Central memory CD4-positive, alpha-beta T cell (primary cell): ENCODE data around the gene AJM1.
"Not testable (repeated sequence)": the region's sequence is repeated elsewhere in the genome, so short reads cannot be mapped to it uniquely, and the experiment has no call there.

Source experiments
- DNase-seq: peaks from one replicate; pipeline ENCODE4 v3.0.0; 2022

AJM1 gene

DNA sequence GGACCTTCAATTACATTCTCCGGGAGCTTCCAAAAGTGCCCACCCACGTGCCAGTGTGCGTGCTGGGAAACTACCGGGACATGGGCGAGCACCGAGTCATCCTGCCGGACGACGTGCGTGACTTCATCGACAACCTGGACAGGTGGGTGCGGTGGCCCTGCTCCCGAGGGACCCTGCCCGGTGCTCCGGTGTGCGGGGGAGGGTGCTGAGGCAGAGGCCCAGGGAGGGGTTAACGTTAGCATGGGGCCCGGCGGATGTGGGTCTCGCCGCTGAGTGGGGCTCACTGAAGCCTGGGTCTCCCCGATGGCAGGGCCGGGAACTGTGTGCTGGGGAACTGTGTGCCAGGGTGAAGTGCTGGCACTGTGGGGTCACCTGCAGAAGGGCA, 10.6 kb upstream of the AJM1 start:
- DNase-seq, result no peak

DNA sequence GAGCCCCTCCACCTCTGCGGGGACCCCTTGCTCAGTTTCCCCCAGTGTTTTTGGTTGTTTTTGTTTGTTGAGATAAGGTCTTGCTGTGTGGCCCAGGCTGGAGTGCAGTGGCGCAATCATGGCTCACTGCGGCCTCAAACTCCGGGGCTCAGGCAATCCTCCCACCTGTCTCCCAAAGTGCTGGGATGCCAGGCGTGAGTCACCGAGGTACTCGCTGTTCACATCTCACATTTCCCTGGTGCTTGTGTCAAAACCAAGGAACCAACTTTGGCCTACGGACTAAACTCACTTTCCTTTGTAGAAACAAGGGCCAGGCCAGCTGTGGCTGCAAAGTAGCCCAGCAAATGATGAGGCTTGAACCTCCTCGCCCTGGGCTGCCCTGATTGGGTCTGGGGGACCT, 9.7 kb upstream of the AJM1 start:
- no peak for DNase-seq

DNA sequence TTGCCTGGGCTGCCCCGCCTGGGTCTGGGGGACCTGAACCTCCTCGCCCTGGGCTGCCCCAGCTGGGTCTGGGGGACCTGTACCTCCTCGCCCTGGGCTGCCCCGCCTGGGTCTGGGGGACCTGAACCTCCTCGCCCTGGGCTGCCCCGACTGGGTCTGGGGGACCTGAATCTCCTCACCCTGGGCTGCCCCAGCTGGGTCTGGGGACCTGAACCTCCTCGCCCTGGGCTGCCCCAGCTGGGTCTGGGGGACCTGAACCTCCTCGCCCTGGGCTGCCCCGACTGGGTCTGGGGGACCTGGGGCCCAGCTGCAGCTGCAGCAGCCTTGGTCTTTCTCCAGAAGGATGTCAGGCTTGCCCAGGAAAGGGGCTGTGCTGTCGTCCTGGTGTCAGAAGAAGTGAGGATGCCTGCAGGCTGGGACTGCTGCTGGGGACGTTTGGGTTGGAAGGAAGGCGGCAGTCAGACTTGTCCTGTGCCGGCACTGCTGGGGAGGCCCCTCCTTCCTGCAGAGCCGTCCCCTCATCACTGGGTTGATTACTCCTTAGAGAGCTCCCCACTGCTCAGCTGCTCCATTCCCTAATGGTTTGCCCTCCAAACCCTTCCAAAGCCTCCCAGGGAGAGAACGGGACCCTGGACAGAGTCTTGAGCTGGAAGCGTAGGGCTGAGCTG, 8.8 kb upstream of the AJM1 start:
- DNase-seq, result not testable (repeated sequence)

DNA sequence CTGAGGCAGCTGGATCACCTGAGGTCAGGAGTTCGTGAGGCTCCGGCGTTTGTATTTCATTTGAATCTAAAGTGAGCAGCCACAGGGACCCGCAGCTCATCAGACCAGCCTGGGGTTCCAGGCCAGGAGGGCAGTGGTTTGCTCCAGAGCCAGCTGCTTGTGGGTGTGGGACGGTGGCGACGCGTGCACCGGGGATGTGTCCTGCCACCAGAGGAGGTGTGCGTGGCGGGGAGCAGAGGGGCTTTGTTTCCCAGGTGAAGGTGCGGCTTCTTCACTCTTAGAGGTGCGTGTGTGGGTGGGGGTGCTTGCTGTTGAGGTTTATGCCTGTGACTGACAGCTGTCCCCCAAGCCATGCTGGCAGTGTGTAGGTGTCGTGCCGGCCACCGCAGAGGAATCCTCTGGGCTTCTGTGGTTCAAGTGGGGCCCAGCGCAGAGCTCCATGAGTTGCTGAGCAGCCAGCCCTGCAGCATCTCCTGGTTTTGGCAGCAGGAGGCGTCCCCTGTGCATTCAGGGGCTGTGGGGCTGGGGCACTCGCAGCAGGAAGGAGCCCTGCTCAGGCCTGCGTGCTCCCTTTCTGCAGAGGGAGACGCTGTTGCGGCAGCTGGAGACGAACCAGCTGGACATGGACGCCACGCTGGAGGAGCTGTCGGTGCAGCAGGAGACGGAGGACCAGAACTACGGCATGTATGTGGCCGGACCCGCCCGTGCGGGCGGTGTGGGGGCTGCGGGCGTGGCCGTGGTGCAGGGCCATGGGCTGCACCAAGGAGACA, 6.9 kb upstream of the AJM1 start:
- DNase-seq, result no peak

DNA sequence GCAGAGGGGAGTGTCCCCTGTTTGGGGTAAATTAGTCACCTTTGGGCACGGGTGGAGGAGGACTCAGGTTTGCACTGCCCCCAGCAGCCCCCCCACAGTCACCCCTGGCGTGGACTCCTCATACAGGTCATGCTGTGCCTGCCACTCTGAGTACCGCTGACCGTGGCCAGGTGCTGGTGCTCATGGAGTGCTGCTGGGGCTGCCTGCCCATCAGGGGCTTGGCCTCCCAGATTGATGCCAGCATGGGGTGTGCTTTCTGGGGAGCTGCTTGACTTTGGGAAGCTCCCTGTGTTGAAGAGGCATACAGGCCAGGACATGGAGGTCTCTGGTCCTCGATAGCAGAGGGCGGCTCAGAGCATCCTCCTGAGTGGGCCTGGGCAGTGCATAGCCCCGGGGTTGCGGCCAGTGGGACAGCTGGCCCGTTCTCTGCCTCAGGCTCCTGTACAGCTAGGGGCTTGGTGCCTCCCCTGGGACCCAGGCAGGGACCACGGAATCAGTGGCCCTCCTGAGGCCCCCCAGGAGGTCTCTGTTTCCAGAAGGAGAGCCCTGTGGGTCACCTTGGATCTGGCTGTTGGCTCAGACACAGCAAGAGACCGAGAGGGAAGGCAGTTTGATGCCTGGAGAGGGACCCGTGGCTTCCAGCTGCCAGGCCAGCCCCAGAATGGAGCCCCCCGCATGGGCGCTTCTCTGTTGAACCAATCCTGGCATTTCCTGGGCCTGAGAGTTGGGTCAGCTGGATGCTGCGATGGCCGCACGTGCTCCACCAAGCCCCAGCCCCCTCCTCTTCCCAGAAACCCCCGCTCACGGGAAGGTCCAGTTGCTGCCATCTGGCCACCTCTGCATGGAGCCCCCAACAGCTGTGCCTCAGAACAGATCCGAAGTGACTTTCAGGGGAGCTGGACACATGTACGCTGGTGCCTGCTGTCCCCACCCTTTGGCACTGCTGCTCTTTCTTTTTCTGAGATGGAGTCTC, 6.1 kb upstream of the AJM1 start:
- no peak for DNase-seq

DNA sequence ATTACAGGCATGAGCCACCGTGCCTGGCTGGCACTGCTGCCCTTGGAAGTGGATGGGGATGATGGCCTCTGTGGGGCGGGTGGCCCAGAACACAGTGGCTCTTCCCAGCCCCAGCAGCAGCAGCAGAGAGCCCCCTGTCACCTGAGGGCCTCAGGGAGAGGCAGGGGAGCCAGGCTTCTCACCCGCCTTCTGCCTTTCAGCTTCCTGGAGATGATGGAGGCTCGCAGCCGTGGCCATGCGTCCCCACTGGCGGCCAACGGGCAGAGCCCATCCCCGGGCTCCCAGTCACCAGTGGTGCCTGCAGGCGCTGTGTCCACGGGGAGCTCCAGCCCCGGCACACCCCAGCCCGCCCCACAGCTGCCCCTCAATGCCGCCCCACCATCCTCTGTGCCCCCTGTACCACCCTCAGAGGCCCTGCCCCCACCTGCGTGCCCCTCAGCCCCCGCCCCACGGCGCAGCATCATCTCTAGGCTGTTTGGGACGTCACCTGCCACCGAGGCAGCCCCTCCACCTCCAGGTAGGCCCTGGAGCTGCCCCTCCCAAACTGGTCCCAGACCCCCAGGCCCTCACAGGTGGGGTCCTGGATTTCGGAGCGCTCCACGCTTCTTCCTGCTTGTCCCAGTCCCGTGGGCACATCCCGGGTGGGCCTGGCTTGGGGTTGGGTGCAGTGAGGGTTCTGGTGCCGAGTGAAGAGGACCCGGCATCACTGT, 5.0 kb upstream of the AJM1 start:
- no peak for DNase-seq

DNA sequence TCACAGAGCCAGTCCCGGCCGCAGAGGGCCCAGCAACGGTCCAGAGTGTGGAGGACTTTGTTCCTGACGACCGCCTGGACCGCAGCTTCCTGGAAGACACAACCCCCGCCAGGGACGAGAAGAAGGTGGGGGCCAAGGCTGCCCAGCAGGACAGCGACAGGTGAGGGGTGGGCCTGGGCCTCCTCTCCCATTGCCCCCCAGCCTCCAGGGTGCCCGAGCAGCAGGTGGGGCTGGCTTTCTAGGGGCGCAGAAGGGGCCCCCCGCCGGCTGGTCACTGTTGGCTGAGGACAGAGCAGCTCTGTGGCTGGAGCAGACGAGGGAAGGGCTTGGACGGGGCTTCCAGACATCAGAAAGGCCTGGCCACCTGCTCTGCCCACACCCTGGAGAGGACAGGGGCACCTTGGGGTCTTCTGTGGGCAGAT, 4.4 kb upstream of the AJM1 start:
- DNase-seq, result not testable (repeated sequence)

DNA sequence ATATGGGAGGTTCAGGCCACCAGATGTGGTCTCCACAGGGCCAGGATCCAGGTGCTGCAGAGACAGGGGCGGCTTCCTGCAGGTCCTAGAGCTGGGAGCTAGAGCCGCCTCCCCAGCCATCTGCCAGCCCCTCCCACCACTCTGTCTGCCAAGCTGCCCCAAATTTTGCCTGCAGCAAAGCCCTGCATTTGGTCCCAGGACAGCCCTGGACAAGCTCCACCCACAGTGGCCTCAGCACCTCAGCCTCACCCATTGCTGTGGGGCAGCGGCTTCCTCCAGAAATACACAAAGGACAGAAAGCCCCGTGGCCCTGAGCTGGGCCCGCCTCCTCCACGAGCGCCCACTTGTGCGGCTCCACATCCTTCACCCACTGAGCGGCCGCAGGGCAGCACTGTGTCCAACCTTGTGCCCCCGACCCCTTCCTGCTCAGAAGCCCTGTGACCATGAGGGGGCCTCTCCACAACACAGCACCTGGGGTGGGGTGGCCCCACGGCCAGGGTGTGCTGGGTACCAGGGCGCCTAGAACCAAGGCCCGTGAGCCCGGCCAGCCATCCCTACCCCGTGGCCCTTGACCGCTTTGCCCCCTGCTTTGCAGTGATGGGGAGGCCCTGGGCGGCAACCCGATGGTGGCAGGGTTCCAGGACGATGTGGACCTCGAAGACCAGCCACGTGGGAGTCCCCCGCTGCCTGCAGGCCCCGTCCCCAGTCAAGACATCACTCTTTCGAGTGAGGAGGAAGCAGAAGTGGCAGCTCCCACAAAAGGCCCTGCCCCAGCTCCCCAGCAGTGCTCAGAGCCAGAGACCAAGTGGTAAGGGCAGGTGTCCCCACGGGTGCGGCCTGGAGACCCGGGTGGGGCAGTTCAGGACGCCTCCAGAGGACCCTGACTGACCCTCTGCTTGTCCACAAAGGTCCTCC, 3.7 kb upstream of the AJM1 start:
- no peak for DNase-seq

DNA sequence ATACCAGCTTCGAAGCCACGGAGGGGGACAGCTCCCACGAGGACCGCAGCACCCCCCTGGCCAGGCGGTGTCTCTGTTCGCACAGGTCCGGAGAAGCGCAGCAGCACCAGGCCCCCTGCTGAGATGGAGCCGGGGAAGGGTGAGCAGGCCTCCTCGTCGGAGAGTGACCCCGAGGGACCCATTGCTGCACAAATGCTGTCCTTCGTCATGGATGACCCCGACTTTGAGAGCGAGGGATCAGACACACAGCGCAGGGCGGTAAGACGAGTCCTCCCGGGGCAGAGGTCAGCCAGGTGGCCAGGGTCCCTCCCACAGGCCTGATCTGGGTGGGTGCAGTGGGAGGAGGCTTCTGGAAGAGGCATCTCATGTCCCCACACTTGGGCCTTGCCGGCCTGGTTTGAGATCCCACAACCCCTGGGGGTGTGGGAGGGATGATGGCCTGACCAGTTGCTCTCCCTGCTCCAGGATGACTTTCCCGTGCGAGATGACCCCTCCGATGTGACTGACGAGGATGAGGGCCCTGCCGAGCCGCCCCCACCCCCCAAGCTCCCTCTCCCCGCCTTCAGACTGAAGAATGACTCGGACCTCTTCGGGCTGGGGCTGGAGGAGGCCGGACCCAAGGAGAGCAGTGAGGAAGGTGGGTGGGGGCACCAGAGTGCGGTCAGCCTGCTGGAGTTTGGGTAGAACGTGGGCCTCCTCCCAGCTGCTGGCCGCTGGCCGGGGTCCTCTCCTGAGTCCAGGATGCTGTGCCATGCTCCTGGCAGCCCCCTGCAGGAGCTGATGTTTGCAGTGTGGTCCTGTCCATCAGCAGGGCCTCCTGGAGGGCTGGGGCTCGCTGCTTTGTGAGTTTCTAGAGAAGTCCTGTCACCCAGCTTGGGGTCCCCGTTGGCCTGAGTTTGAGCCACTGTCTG, 2.8 kb upstream of the AJM1 start:
- DNase-seq, result no peak

DNA sequence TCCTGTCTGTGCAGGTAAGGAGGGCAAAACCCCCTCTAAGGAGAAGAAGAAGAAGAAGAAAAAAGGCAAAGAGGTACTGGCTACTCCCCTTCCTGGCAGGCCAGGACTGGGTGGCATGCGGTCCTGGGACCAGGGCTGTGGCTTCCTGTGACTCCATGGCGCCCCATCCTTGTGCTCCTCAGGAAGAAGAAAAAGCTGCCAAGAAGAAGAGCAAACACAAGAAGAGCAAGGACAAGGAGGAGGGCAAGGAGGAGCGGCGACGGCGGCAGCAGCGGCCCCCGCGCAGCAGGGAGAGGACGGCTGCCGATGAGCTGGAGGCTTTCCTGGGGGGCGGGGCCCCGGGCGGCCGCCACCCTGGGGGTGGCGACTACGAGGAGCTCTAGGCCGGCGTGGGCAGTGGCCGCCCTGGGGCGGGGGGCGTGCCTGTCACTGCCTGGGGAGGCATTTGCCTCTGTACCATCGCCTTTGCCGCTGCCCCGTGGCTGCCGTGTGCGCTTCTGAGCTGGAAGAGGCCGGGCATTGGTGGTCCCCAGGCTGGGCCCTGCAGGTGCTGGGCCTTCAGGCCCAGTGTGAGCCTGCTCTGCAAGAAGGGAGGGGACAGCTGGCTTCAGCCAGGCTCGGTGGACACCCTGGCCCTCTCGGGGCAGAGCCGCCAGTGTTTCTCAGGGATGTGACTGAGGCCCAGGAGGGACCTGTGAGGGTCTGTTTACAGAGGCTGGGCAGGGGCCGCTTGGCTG, 2.0 kb upstream of the AJM1 start:
- DNase-seq, result no peak

DNA sequence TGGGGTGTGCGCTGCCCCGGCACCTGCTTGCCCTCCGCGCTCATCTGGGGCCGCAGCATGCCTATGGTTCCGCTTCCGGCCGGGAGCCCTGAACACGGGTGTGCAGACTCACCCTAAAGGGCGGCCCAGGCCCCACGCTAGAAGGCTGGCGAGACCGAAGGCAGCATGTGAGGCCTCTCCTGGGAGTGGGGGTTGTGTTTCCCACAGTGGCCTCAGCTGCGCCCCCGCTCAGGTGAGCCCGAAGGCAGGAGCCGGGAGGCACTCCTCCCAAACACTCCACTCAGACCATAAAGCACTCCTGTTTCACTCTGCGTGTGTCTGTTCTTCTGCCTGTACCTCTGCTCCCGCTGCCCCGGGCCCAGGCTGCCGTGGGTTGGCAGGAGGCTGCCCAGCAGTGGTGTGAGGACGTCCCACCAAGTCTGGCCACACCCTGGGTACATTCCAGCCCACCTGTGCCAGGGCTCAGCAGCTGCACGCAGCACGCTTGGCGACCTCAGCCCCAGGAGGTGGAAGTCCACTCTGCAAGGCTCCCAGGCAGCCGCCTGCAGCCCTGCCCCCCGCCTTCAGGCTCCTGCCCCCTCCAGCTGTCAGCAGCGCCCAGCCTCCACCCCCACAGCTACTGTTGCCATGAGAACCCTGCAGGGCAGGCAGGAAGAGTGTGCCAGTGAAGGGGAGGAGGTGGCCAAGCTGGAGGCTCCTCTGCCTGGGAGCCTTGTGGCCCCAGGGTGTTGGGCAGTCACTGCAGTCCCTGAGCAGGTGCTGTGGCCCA, 1.2 kb upstream of the AJM1 start:
- no peak for DNase-seq

DNA sequence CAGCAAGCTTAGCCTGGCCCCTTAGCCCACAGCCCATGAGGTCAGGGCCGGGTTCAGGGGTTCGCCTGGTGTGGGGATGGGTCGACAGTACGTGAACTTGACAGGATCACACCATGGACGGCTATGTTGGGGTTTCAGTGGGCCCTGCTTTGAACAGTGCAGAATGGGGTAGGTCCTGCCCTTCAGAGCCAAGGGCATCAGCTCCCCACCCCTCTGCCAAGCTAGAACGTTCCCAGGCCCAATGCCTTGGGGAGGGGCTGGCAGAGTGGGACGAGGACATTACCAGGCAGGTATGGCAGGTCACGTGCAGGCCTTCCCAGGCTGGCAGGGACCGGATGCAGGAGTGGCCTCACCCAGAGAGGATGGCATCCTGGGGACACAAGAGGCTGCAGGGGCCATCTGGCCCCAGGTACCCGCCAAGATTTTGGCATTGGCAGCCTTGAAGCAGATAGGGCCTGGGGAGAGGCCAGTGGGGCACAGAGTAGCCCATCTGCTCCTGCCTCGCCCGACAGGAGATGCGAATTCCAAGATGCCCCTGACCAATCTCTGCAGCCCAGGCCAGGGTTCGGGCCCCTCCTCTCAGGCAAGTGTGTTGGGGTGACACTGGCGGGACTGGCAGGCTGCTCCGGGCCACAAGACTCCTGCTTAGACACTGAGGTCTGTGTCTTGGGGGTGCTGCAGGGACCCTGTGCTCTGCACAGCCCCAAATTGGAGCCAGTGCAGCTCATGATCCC, 465 bp upstream of the AJM1 start:
- not testable (repeated sequence) for DNase-seq

DNA sequence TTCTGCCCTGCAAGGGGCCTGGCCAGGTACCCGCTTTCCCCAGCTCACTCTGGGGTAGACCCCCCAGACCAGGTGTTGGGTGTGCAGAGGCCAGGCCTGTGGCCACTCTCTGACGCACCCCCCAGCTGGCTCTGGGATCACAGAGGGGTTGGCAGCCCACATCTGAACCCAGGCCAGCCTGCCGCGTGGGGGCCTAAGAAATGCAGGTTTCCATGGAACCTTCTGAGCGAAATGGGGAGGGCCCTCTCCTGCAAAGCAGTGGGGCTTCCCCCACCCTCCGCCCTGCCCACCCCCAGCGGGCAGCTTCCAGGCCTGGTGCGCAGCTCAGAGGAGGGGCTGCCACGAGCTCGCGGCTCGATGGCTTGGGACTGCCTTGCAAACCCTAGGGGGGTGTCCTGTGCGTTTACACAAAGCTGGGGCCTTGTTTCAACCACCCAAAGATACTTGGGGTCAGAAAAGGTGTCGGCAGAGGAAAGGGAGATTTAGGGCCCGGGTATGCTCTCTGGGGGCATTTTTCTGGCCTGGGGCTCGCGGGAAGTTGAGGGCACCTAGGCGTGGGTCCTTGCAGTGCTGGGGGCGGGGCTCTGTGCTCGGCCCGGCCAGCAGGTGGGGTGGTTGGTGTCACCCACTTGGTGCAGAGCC, 1.0 kb downstream of the AJM1 start:
- DNase-seq, result not testable (repeated sequence)

DNA sequence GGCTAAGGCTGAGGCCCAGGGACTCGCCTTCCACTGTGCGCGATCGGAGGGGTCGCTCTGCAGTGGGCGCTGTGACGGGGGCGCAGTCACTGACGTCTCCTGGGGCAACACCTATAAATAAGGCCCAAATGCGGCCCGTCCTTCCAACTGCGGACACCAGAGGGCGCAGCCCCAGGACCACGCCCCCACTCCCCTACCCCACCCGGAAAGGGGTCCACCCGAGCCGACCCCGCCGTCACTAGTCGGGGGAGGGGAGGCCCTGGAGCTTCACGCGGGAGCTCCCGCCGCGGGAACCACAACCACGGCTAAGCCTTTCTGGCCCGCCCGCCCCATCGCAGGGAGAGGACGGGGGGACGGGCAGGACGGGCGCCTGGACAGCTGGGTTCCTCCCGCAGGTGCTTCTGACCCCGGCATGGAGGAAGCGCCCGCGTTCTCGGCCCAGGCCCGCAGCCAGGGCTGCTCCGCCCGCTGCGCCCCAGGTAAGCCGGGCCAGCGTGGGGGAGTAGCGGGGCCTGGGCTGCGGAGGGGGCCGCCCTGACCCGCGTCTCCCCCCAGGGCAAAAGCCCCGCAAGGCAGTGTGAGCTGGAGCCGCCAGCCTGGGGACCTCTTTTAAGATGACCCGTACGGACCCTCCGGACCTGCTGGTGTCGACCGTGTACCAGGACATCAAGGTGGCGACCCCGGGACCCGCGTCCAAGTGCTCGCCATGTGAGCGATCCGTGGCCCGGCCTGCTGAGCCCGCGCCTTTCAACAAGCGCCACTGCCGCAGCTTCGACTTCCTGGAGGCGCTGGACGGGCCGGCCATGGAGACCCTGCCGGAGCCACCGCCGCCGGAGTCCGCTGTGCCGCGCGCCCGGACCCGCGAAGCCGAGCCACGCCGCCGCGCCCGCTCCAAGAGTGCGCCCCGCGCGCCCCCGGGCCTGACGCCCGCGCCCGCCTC, 1.8 kb downstream of the AJM1 start:
- peak; percentile 40 for DNase-seq

DNA sequence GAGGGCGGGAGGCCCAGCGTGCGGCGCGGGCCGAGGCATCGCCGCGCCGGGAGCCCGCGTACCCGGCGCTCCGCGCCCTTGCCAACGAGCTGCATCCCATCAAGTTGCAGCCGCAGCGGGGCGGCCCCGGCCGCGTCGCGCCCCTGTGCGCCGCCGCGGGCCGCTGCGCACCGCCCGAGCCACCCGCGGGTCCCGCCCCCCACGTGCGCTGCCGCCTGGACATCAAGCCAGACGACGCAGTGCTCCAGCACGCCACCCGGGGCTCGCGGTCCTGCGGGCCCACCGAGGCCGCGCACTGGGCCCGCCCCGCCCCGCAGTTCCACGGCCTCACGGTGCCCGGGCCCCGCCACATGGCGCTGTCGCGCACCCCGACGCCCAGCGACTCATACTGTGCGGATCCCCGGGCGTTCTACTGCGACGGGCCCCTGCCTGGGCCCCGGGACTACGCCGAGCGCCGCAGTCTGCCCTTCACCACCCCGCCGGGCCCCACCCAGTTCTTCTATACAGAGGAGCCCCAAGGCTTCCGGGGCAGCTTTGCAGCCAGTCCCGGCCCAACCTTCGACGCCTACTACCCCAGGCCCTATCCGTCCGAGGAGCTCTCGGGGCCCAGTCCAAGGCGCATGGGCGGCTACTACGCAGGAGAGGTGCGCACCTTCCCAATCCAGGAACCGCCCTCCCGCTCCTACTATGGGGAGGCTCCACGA, 2.6 kb downstream of the AJM1 start:
- DNase-seq, result no peak
